HepG2 (cell line): ENCODE measurements around the gene KRTAP10-2. TPM values are rescaled to one million over a fixed set of nuclear protein-coding genes. Genes with fewer than 3 reads are reported as not detected.
A peak's percentile ranks its signal among the peaks of the same experiment; 100 is the strongest.

Source experiments
- ATAC-seq: fragments of 200-7000 bp; cut with Tn5 transposase; 3 replicates; pipeline ENCODE4 v1.9.1; 2020; ENCODE audit warnings: mild to moderate bottlenecking, moderate library complexity
- BruUV-seq: library from RNA; stranded (reverse); fragments of 400-500 nt; replicated peaks from 2 replicates; lab custom pipeline; 2021; lab: Mats Ljungman, UMichigan
- CTCF ChIA-PET: fragments of 300-600 bp; formaldehyde crosslinking; extraction: SDS; loops from one replicate; lab custom pipeline; 2021; ENCODE audit warnings: low total read pairs, inconsistent platforms, low intra/inter-chr PET ratio; lab: Yijun Ruan, JAX
- POLR2A ChIA-PET: fragments of 350-600 bp; sonication (Branson Sonifier 250); formaldehyde crosslinking; loops from one replicate; lab custom pipeline; 2020; ENCODE audit warnings: antibody characterized with exemption, inconsistent platforms; lab: Yijun Ruan, JAX
- DNase-seq: peaks from one replicate; pipeline ENCODE4 v3.0.0-alpha.2; 2015; ENCODE audit warnings: low spot score
- FAIRE-seq: peaks from 3 replicates; lab custom pipeline; 2011; peaks lifted over from hg19 to GRCh38; lab: Jason Lieb, UNC
- H2AFZ ChIP-seq: one replicate; pipeline ENCODE4 v1.6.1; 2011; ENCODE audit warnings: low read length, inconsistent platforms
- H3K27ac ChIP-seq: fragments of 300-600 bp; 3 replicates; pipeline ENCODE4 v1.8.0; 2011; ENCODE audit warnings: mixed run types, mild to moderate bottlenecking, mixed read lengths, low read length, inconsistent platforms; ENCODE audit not compliant: insufficient read depth; ENCODE audit errors: extremely low read length
- H3K27me3 ChIP-seq, 2 experiments: fragments of 200-600 bp in 1 of 2; 2 replicates in 1 of 2; 3 replicates in 1 of 2; pipeline versions ENCODE4 v1.6.0 to v1.8.0; 2011; ENCODE audit warnings: low read length in 2 of 2, mild to moderate bottlenecking in 2 of 2, moderate library complexity in 2 of 2, inconsistent platforms in 1 of 2; ENCODE audit not compliant: insufficient read depth in 2 of 2, control insufficient read depth in 1 of 2
- H3K36me3 ChIP-seq, 2 experiments: fragments of 200-600 bp in 1 of 2; replicated peaks in 1 of 2; 2 replicates in 1 of 2; 3 replicates in 1 of 2; pipeline versions ENCODE4 v1.5.1 to v1.8.0; 2011; ENCODE audit warnings: low read length in 2 of 2, inconsistent platforms in 1 of 2; ENCODE audit not compliant: insufficient read depth in 2 of 2, control insufficient read depth in 1 of 2
- H3K4me1 ChIP-seq: 2 replicates; pipeline ENCODE4 v1.5.1; 2012; ENCODE audit warnings: low read length, inconsistent platforms; ENCODE audit not compliant: insufficient read depth
- H3K4me2 ChIP-seq: 2 replicates; pipeline ENCODE4 v1.6.0; 2011; ENCODE audit warnings: low read depth, low read length, inconsistent platforms
- H3K4me3 ChIP-seq, 3 experiments: fragments of 200-600 bp in 1 of 3; sonication (generic), shearing (Covaris generic) in 1 of 3; replicated peaks in 1 of 3; 2 replicates each; pipeline ENCODE4 v1.5.1; 2011 to 2016; ENCODE audit warnings: low read length in 3 of 3, inconsistent platforms in 2 of 3, low read depth in 2 of 3, mild to moderate bottlenecking in 2 of 3, control low read depth in 1 of 3, mixed read lengths in 1 of 3; ENCODE audit not compliant: insufficient read depth in 1 of 3
- H3K79me2 ChIP-seq: one replicate; pipeline ENCODE4 v1.6.1; 2011; ENCODE audit warnings: low read length, inconsistent platforms; ENCODE audit not compliant: insufficient read depth
- H3K9ac ChIP-seq: 2 replicates; pipeline ENCODE4 v1.6.0; 2011; ENCODE audit warnings: mild to moderate bottlenecking, low read depth, low read length, inconsistent platforms; ENCODE audit not compliant: insufficient read depth
- H3K9me3 ChIP-seq: 2 replicates; pipeline ENCODE4 v1.5.1; 2012; ENCODE audit warnings: mild to moderate bottlenecking, low read length
- H4K20me1 ChIP-seq: 2 replicates; pipeline ENCODE4 v1.6.0; 2011; ENCODE audit warnings: inconsistent platforms, mild to moderate bottlenecking, low read length, moderate library complexity; ENCODE audit not compliant: insufficient read depth
- ASH2L ChIP-seq: fragments of 300-600, 200-600 bp; sonication (generic); IDR thresholded peaks from 2 replicates; pipeline ENCODE4 v1.7.0; 2017; ENCODE audit warnings: low read depth, mild to moderate bottlenecking, moderate library complexity, mixed read lengths, low read length; ENCODE audit not compliant: insufficient read length
- CCDC6 ChIP-seq: sonication (generic); formaldehyde crosslinking; IDR thresholded peaks from 2 replicates; pipeline ENCODE4 v1.8.1; 2022; ENCODE audit warnings: mild to moderate bottlenecking, missing genetic modification reagents, moderate library complexity
- CHD2 ChIP-seq: IDR thresholded peaks from 2 replicates; pipeline ENCODE4 v1.6.1; 2011; ENCODE audit warnings: low read depth, low read length, improper control_type of control experiment
- FOXA1 ChIP-seq, 2 experiments: fragments of 450-650 bp in 1 of 2; sonication (generic) in 1 of 2; formaldehyde crosslinking in 1 of 2; IDR thresholded peaks; 2 replicates each; pipeline versions ENCODE4 v1.4.0 to v1.6.1; 2016 to 2020; ENCODE audit warnings: missing genetic modification reagents in 1 of 2
- HNRNPLL ChIP-seq: fragments of 200-400 bp; formaldehyde crosslinking; IDR thresholded peaks from 2 replicates; pipeline ENCODE4 v1.6.1; 2017; ENCODE audit warnings: mild to moderate bottlenecking, low read depth, low read length; ENCODE audit not compliant: poor library complexity, severe bottlenecking
- HOXA7 ChIP-seq: sonication (generic); formaldehyde crosslinking; IDR thresholded peaks from 2 replicates; pipeline ENCODE4 v1.8.1; 2022; ENCODE audit warnings: mild to moderate bottlenecking, missing genetic modification reagents, moderate library complexity
- MNT ChIP-seq: fragments of 450-650 bp; IDR thresholded peaks from 2 replicates; pipeline ENCODE4 v1.6.1; 2016
- U2AF1 ChIP-seq: fragments of 200-400 bp; formaldehyde crosslinking; optimal IDR thresholded peaks from 2 replicates; pipeline ENCODE3; 2017; ENCODE audit warnings: mild to moderate bottlenecking, low read depth, low read length
- ZBTB20 ChIP-seq: sonication (generic); formaldehyde crosslinking; IDR thresholded peaks from 2 replicates; pipeline ENCODE4 v1.8.1; 2023; ENCODE audit warnings: missing genetic modification reagents, low read depth, mild to moderate bottlenecking, borderline replicate concordance
- ZNF235 ChIP-seq: sonication (generic); formaldehyde crosslinking; IDR thresholded peaks from 2 replicates; pipeline ENCODE4 v1.8.1; 2023; ENCODE audit warnings: mild to moderate bottlenecking, missing genetic modification reagents, borderline replicate concordance
- ZNF343 ChIP-seq: sonication (generic); formaldehyde crosslinking; IDR thresholded peaks from 2 replicates; pipeline ENCODE4 v1.4.0; 2020; ENCODE audit warnings: mild to moderate bottlenecking, missing genetic modification reagents
- ZNF605 ChIP-seq: sonication (generic); formaldehyde crosslinking; IDR thresholded peaks from 2 replicates; pipeline ENCODE4 v1.8.0; 2022; ENCODE audit warnings: mild to moderate bottlenecking, missing genetic modification reagents
- ZNF766 ChIP-seq: sonication (generic); formaldehyde crosslinking; IDR thresholded peaks from 2 replicates; pipeline ENCODE4 v1.5.0; 2020; ENCODE audit warnings: missing genetic modification reagents, borderline replicate concordance
- WGBS: methylation state at CpG from one replicate; pipeline ENCODE4 v1.1.6; 2017; ENCODE audit warnings: low lambda C conversion rate; 5-methylcytosine and 5-hydroxymethylcytosine counted together
- in situ Hi-C: cut with HindIII; loops from 2 replicates; pipeline ENCODE4 v1.10.0; 2017; ENCODE audit warnings: low pct_unique_long_range_greater_than_20kb; ENCODE audit not compliant: extremely low pct_ligation_motif_present
- intact Hi-C: fragments of 100-400 bp; cut with micrococcal nuclease; formaldehyde crosslinking; loops from one replicate; pipeline ENCODE4 v1.10.0; 2022; ENCODE audit not compliant: unreplicated experiment
- polyA plus RNA-seq, 8 experiments: library from polyadenylated mRNA; depleted of rRNA in 3 of 8; stranded (reverse) in 7 of 8; unstranded in 1 of 8; fragments of >200 nt; fragmentation: Illumina TruSeq in 4 of 8; extraction: Trizol in 4 of 8; gene quantifications; 2 replicates each; pipeline versions ENCODE4 v1.2.1 to v1.2.3, GENCODE V29; 2011 to 2016; ENCODE audit warnings: low read depth in 4 of 8, missing spikeins in 1 of 8, mixed read lengths in 1 of 8; ENCODE audit not compliant: insufficient read depth in 1 of 8
- total RNA-seq, 5 experiments: library from RNA; depleted of rRNA; stranded (reverse); fragments of >200 nt; fragmentation: Illumina TruSeq; extraction: Trizol; gene quantifications; 2 replicates each; pipeline ENCODE4 v1.2.3, GENCODE V29; 2016; ENCODE audit warnings: low read depth in 1 of 5
- TF ChIP-seq, protein P1 (sequence below): sonication (generic); formaldehyde crosslinking; IDR thresholded peaks from 2 replicates; pipeline ENCODE4 v1.4.0; 2020; ENCODE audit warnings: mild to moderate bottlenecking, missing genetic modification reagents

KRTAP10-2 gene
- total and polyA plus RNA-seq, 2 of the 13 experiments (the other 11 are each of a cell fraction or from before 2014, with no cell fraction given) = not detected

GRCh38 chr21:44511938-44512275, 39.4 kb downstream of the KRTAP10-2 start (continued):
- TF ChIP-seq, protein P1, sequence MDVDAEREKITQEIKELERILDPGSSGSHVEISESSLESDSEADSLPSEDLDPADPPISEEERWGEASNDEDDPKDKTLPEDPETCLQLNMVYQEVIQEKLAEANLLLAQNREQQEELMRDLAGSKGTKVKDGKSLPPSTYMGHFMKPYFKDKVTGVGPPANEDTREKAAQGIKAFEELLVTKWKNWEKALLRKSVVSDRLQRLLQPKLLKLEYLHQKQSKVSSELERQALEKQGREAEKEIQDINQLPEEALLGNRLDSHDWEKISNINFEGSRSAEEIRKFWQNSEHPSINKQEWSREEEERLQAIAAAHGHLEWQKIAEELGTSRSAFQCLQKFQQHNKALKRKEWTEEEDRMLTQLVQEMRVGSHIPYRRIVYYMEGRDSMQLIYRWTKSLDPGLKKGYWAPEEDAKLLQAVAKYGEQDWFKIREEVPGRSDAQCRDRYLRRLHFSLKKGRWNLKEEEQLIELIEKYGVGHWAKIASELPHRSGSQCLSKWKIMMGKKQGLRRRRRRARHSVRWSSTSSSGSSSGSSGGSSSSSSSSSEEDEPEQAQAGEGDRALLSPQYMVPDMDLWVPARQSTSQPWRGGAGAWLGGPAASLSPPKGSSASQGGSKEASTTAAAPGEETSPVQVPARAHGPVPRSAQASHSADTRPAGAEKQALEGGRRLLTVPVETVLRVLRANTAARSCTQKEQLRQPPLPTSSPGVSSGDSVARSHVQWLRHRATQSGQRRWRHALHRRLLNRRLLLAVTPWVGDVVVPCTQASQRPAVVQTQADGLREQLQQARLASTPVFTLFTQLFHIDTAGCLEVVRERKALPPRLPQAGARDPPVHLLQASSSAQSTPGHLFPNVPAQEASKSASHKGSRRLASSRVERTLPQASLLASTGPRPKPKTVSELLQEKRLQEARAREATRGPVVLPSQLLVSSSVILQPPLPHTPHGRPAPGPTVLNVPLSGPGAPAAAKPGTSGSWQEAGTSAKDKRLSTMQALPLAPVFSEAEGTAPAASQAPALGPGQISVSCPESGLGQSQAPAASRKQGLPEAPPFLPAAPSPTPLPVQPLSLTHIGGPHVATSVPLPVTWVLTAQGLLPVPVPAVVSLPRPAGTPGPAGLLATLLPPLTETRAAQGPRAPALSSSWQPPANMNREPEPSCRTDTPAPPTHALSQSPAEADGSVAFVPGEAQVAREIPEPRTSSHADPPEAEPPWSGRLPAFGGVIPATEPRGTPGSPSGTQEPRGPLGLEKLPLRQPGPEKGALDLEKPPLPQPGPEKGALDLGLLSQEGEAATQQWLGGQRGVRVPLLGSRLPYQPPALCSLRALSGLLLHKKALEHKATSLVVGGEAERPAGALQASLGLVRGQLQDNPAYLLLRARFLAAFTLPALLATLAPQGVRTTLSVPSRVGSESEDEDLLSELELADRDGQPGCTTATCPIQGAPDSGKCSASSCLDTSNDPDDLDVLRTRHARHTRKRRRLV = no peak
- TF ChIP-seq ZNF343 (CRISPR knock-in tag) (no peak), ASH2L (no peak), ZBTB20 (CRISPR knock-in tag) (no peak)

DNA sequence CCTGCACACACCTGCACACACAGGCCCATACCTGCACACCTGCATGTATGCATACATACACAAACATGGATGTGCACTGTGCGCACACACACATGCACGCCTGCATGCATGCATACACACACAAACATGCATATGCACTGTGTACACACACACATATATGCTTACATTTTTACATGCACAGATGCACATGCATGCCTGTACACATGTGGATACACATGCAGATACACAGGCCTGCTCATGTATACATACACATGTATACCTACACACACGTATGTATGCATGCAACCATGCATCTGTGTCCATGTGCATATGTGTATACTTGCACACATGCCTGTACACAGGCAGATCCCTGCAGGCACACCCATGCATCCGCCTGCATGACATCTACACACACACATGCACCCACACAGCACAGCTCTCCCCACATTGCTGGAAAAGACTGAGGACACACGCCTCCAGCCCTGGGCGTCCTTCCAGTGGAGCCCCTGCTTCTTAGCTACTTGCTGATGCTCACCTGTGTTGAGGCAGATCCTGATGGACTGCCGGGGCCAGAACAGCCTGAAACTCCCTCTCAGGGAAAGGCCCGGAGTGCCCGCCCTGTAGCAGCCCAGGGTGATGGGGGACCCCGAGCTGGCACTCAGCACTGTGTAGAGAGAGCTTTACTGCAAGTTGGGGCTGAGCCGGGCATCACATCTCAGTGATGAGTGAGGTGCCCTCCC, 39.9 kb downstream of the KRTAP10-2 start:
- Histone ChIP-seq H3K4me1 (peaks cover 64% of the 10 kb centered on the region), H3K9me3 (no peaks in the 10 kb centered on the region), H3K36me3 (peaks cover 14 to 19% of the 10 kb centered on the region in 2 experiments), H3K79me2 (peaks cover 21% of the 10 kb centered on the region), H3K27ac (no peak overlapping the region), H3K4me2 (peak overlapping the region; percentile 57), H3K27me3 (no peaks in the 10 kb centered on the region; a peak in 1 of 5 replicates), H4K20me1 (no peaks in the 10 kb centered on the region), H3K9ac (no peak overlapping the region), H3K4me3 (no peak overlapping the region), H2AFZ (no peak overlapping the region)
- intact Hi-C loops (loop anchor here (5.0 kb wide), 1 partner anchor 231 kb away; no protein-coding TSS in a partner anchor), in situ Hi-C loops (no loop called here)
- BruUV-seq = no TSS peak
- CTCF ChIA-PET = interaction anchor here (2.0 kb wide), 1 partner anchor 282 kb away, joined by 14 read pairs; no protein-coding TSS in a partner anchor
- POLR2A ChIA-PET = interaction anchor here (1.0 to 1.6 kb wide), 2 partner anchors 27 to 282 kb away, joined by 3 to 4 read pairs; no protein-coding TSS in a partner anchor
- 99% methylated on average over 8 of the region's 11 CpGs for WGBS
- no peak for FAIRE-seq
- TF ChIP-seq HOXA7 (CRISPR knock-in tag) (0 out of 2 replicates have a peak, but pooled peaks have one; percentile 35), ZNF235 (CRISPR knock-in tag) (no peak), MNT (peak; percentile 62), CCDC6 (CRISPR knock-in tag) (no peak), FOXA1 (IDR thresholded peaks at IDR 0.05) (no peak), FOXA1 (CRISPR knock-in tag; IDR thresholded peaks at IDR 0.05) (peak; percentile 33; the same call in 1 of the 2 replicates), CHD2 (no peak), ZNF605 (no peak), ZNF766 (CRISPR knock-in tag) (no peak), U2AF1 (peak; percentile 21), HNRNPLL (peak; percentile 28)
- ATAC-seq = no peak
- DNase-seq = no peak
